Vagina (tissue), 2 donors: Measurements from ENCODE around the gene TLCD3A. TPM values are rescaled to one million over a fixed set of nuclear protein-coding genes. Genes with fewer than 3 reads are reported as not detected.
A peak's percentile ranks its signal among the peaks of the same experiment; 100 is the strongest.

Experiments used
- DNase-seq, 2 donors: peaks; one replicate each; pipeline ENCODE4 v3.0.0-alpha.2; 2017; ENCODE audit errors: extremely low spot score in 2 of 2
- H3K27ac ChIP-seq: fragments of 200-600 bp; sonication (generic); one replicate; pipeline ENCODE4 v1.5.1; 2019
- H3K27me3 ChIP-seq: fragments of 200-600 bp; sonication (generic); one replicate; pipeline ENCODE4 v1.5.1; 2019
- H3K36me3 ChIP-seq, 2 donors: fragments of 200-600 bp; sonication (generic); one replicate each; pipeline ENCODE4 v1.5.1; 2017 to 2019
- H3K4me1 ChIP-seq: fragments of 200-600 bp; sonication (generic); one replicate; pipeline ENCODE4 v1.5.1; 2019
- H3K4me3 ChIP-seq, 2 donors: fragments of 200-600 bp; sonication (generic); 1 replicate in 1 of 2; 2 replicates in 1 of 2; pipeline ENCODE4 v1.5.1; 2016 to 2019
- H3K9me3 ChIP-seq: fragments of 200-600 bp; sonication (generic); one replicate; pipeline ENCODE4 v1.5.1; 2019
- POLR2A ChIP-seq, 2 donors: fragments of 450-650 bp; IDR thresholded peaks; one replicate each; pipeline ENCODE4 v1.6.1; 2017; ENCODE audit warnings: antibody characterized with exemption in 2 of 2, mild to moderate bottlenecking in 2 of 2, moderate library complexity in 2 of 2
- POLR2AphosphoS5 ChIP-seq, 2 donors: sonication (generic); formaldehyde crosslinking; IDR thresholded peaks; one replicate each; pipeline ENCODE4 v1.9.0; 2017; ENCODE audit warnings: antibody characterized with exemption in 2 of 2, mild to moderate bottlenecking in 2 of 2, low read depth in 1 of 2; ENCODE audit not compliant: insufficient read depth in 1 of 2
- intact Hi-C: fragments of 100-400 bp; cut with DNase I; formaldehyde crosslinking; loops from one replicate; pipeline ENCODE4 v1.15.1; 2023
- total RNA-seq: library from RNA; depleted of rRNA; stranded (reverse); fragments of >200 nt; gene quantifications from one replicate; pipeline ENCODE4 v1.2.3, GENCODE V29; 2016
- TF ChIP-seq, protein P1 (sequence below), 3 experiments: fragments of 450-650 bp in 2 of 3; fragments of 200-600 bp in 1 of 3; sonication (generic) in 1 of 3; IDR thresholded peaks; one replicate each; pipeline ENCODE4 v1.5.1; 2017 to 2019; ENCODE audit warnings: antibody characterized with exemption in 3 of 3, mild to moderate bottlenecking in 2 of 3, moderate library complexity in 2 of 3

Gene TLCD3A
- total RNA-seq, 1 donor from 2014 or later, result 18.7 TPM

DNA sequence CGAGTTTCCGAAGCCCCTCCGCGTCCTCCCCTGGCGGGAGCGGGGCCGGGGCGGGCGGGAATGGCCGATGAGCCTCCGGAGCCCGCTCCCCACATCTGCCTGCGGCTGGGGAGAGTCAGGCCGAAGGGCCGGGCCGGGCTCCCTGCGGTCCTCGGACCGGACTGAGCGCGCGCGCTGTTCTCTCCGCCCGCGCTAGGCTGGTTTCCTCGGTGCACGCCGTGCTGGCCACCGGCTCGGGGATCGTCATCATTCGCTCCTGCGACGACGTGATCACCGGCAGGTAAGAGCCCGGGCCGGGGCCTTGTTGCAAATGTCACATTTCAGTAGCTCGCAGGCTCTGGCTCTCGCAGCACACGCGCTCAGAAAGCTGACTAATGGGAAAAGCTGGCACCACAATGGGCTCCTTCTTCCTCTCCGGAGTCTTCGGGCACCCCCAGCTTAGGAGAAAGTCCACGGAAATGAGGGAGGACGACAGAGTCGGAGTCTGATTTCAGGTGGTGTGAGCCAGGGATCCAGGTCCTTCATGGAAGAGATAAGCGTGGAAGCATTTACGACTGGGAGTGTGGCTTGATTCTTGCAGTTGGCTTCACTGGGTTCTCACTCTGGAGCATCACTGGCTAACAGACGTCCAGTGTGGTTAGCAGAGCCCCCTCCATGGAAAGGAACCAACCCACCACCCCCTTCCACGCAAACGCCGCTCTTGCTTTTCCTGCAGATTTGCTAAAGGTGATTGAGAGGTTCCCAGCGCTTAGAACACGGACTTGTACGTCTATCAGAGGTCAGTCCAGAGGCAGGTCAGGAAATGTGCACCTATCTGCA is 715 bp downstream of the TLCD3A start:
- Histone ChIP-seq H3K27me3 (no peaks in the 10 kb centered on the region), H3K27ac (peak overlapping the region; percentile 87), H3K4me3 (peak overlapping the region; percentile 66 to 80), H3K36me3 (no peaks in the 10 kb centered on the region), H3K4me1 (peaks cover 48% of the 10 kb centered on the region), H3K9me3 (no peaks in the 10 kb centered on the region)
- TF ChIP-seq POLR2AphosphoS5 (IDR thresholded peaks at IDR 0.05; ENCODE audit: insufficient read depth in 1 of 2, low read depth in 1 of 2) (peak in 1 of 2 donors; percentile 50), POLR2A (IDR thresholded peaks at IDR 0.05) (no peak)
- TF ChIP-seq, protein P1, sequence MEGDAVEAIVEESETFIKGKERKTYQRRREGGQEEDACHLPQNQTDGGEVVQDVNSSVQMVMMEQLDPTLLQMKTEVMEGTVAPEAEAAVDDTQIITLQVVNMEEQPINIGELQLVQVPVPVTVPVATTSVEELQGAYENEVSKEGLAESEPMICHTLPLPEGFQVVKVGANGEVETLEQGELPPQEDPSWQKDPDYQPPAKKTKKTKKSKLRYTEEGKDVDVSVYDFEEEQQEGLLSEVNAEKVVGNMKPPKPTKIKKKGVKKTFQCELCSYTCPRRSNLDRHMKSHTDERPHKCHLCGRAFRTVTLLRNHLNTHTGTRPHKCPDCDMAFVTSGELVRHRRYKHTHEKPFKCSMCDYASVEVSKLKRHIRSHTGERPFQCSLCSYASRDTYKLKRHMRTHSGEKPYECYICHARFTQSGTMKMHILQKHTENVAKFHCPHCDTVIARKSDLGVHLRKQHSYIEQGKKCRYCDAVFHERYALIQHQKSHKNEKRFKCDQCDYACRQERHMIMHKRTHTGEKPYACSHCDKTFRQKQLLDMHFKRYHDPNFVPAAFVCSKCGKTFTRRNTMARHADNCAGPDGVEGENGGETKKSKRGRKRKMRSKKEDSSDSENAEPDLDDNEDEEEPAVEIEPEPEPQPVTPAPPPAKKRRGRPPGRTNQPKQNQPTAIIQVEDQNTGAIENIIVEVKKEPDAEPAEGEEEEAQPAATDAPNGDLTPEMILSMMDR (IDR thresholded peaks at IDR 0.05), result no peak
- no peak for DNase-seq
- intact Hi-C loops, result no loop called here

DNA sequence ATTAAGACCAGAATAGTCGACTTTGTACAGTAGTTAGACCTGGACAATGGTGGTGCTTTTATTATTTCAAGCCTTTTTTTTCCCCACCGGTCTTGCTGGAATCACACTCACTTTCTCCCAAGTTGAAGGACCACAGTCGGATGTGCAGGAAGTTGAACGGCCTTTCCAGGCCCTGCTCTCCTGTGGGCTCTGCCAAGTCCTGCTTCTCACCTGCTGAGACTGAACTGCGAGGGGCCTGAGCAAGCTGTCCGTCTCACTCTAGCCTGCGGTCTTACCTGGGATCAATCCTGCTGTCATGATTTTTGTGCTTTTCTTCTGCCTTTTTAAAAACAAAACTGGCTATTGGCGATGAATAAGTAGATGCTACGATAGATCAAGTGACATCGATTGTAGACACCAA is 1.3 kb downstream of the TLCD3A start:
- Histone ChIP-seq H3K36me3 (peaks cover 0 to 6% of the 10 kb centered on the region in 2 donors), H3K27ac (no peak overlapping the region), H3K4me3 (peak overlapping the region in 1 of 2 donors; percentile 66), H3K27me3 (no peaks in the 10 kb centered on the region), H3K9me3 (no peaks in the 10 kb centered on the region), H3K4me1 (peaks cover 48% of the 10 kb centered on the region)
- no peak for DNase-seq
- intact Hi-C loops, result no loop called here
- TF ChIP-seq POLR2A (IDR thresholded peaks at IDR 0.05), result no peak

DNA sequence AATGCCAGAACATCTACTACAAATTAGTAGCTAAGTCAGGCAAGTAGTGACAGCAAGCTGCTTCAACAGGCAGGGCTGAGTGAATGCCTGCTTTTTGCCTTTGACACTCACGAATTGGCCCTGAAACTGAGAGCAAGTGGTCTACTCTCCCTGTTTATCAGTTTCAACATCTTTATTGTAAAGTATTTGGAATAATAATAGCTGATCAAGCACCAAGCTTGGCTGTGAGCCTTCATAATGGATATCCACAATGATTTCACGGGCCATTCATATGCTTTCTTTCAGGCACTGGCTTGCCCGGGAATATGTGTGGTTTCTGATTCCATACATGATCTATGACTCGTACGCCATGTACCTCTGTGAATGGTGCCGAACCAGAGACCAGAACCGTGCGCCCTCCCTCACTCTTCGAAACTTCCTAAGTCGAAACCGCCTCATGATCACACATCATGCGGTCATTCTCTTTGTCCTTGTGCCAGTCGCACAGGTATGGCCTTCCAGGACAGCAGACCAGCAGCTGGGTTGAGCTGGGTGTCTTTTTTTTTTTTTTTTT is 5.2 kb downstream of the TLCD3A start:
- TF ChIP-seq, protein P1 (IDR thresholded peaks at IDR 0.05), result no peak
- TF ChIP-seq POLR2A (IDR thresholded peaks at IDR 0.05), result no peak
- no peak for TF ChIP-seq POLR2AphosphoS5 (IDR thresholded peaks at IDR 0.05; ENCODE audit: insufficient read depth in 1 of 2, low read depth in 1 of 2)

DNA sequence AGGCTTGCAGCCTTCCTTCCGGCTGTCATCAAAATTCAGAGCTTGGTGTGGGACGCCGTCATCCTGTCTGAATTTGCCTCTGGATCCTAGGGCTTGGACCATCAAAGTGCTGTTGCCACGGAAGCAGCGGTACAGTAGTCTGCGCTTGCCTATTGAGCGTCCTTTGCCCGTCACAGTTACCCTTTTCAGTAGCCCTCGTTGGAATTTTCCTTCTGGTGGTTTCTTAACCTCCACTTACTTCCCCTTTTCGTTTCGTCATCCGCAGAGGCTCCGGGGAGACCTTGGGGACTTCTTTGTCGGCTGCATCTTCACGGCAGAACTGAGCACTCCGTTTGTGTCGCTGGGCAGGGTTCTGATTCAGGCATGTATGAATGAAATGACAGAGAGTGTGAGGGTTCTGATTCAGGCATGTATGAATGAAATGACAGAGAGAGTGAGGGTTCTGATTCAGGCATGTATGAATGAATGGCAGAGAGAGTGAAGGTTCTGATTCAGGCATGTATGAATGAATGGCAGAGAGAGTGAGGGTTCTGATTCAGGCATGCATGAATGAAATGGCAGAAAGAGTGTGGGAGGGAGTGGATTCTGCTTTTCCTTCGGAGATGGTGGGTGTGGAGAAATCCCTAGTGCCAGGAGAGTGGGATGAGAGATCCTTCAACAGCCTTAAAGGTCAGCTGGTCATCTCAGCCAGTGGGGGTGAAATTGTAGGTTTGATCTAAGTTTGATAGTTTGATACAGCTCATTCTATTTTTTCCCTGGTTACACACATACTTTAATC is 8.0 kb downstream of the TLCD3A start:
- TF ChIP-seq, protein P1 (IDR thresholded peaks at IDR 0.05), result no peak
- TF ChIP-seq POLR2A (IDR thresholded peaks at IDR 0.05) (no peak), POLR2AphosphoS5 (IDR thresholded peaks at IDR 0.05; ENCODE audit: insufficient read depth in 1 of 2, low read depth in 1 of 2) (no peak)
- Histone ChIP-seq H3K4me1 (no peaks in the 10 kb centered on the region), H3K27me3 (no peaks in the 10 kb centered on the region), H3K27ac (no peak overlapping the region), H3K36me3 (peaks cover 0 to 45% of the 10 kb centered on the region in 2 donors), H3K4me3 (no peak overlapping the region), H3K9me3 (no peaks in the 10 kb centered on the region)
- no peak for DNase-seq
- intact Hi-C loops, result no loop called here

More for the DNA sequence above, 5.2 kb downstream of the TLCD3A start:
- intact Hi-C loops, result no loop called here
- peaks cover 19% of the 10 kb centered on the region for H3K4me1 ChIP-seq
- H3K9me3 ChIP-seq, result no peaks in the 10 kb centered on the region
- H3K4me3 ChIP-seq, result no peak overlapping the region
- peaks cover 0 to 29% of the 10 kb centered on the region in 2 donors for H3K36me3 ChIP-seq
- no peak overlapping the region for H3K27ac ChIP-seq
- H3K27me3 ChIP-seq, result no peaks in the 10 kb centered on the region
- no peak for DNase-seq

GRCh38 chr17:742147-742793 is 9.9 kb downstream of the TLCD3A start:
- DNase-seq, result no peak
- intact Hi-C loops, result no loop called here
- H3K4me3 ChIP-seq, result no peak overlapping the region
- H3K36me3 ChIP-seq, result peaks cover 0 to 64% of the 10 kb centered on the region in 2 donors
- no peaks in the 10 kb centered on the region for H3K9me3 ChIP-seq
- H3K4me1 ChIP-seq, result no peaks in the 10 kb centered on the region
- TF ChIP-seq POLR2A (IDR thresholded peaks at IDR 0.05) (no peak), POLR2AphosphoS5 (IDR thresholded peaks at IDR 0.05; ENCODE audit: insufficient read depth in 1 of 2, low read depth in 1 of 2) (no peak)
- TF ChIP-seq, protein P1 (IDR thresholded peaks at IDR 0.05), result no peak
- H3K27me3 ChIP-seq, result no peaks in the 10 kb centered on the region
- H3K27ac ChIP-seq, result no peak overlapping the region
